Astrocyte of the cerebellum (primary cell): ENCODE measurements around the gene ZBTB20.
A peak's percentile ranks its signal among the peaks of the same experiment; 100 is the strongest.

Experiments used
- DNase-seq: peaks from one replicate; pipeline ENCODE4 v3.0.0-alpha.2; 2011; ENCODE audit warnings: low read depth
- H3K4me3 ChIP-seq: 2 replicates; pipeline ENCODE4 v1.5.1; 2011; ENCODE audit warnings: mild to moderate bottlenecking, low read depth, low read length, moderate library complexity
- CTCF ChIP-seq: IDR thresholded peaks from 2 replicates; pipeline ENCODE4 v1.5.1; 2012; ENCODE audit warnings: low read length, low read depth, moderate library complexity, mild to moderate bottlenecking; ENCODE audit errors: missing control alignments
- in situ Hi-C: cut with HindIII; loops from 2 replicates; pipeline ENCODE4 v1.10.0; 2017; ENCODE audit warnings: low sequenced_read_pairs

Gene ZBTB20

GRCh38 chr3:114307222-114307830 is 839.8 kb downstream of the ZBTB20 start:
- no peak for DNase-seq
- in situ Hi-C loops, result no loop called here
- no peak overlapping the region for H3K4me3 ChIP-seq

GRCh38 chr3:114299941-114300624 is 847.0 kb downstream of the ZBTB20 start:
- TF ChIP-seq CTCF, result no peak
- no peak overlapping the region for H3K4me3 ChIP-seq
- DNase-seq, result no peak
- in situ Hi-C loops, result no loop called here

More at GRCh38 chr3:114307222-114307830, 839.8 kb downstream of the ZBTB20 start:
- no peak for TF ChIP-seq CTCF

DNA sequence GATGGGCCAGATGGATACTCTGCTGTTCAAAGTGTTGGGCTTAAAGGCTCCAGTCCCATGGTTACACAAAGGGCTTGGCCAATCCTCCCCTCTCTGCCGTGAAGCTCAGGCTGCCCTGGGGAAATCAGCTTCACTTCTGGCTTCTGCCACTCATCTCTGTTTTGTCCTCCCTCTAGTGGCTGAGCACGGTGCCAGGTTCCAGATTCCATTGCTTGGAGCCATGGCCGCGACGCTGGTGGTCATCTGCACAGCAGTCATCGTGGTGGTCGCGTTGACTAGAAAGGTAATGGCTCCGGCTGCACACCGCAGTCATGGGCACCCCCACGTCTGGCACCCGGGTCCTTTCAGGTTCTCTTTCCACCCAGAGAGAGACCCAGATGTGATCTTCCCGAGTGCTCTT is 847.7 kb downstream of the ZBTB20 start:
- no peak overlapping the region for H3K4me3 ChIP-seq
- TF ChIP-seq CTCF, result peak; percentile 52
- in situ Hi-C loops, result no loop called here
- DNase-seq, result no peak

GRCh38 chr3:114295946-114296345 is 851.1 kb downstream of the ZBTB20 start:
- no peak overlapping the region for H3K4me3 ChIP-seq
- no peak for TF ChIP-seq CTCF
- no peak for DNase-seq
- in situ Hi-C loops, result no loop called here

DNA sequence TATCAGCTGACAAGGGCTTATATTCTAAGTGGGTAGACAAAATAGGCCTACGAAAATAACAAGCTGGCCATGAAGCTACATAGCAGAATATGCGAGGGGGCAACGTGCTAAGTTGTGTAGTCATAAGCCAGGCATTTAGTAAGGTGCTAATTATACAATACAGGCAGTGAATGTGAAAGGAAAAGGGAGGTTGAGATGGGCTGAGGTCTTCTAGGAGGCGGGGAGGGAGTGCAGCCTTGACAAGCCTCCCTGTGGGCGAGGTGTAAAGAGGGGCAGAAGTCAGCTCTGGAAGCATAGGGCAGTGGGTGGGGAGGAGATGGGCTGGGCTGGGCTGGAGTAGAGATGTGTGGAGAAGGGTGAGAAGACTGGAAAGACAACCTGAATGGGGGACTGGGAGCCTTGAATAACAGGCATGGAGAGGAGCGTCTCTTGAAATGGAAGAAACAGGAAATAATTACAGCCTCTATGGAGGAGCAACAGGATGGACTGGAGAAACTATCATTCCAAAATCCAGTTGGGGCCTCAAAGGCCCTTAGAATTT is 852.1 kb downstream of the ZBTB20 start:
- DNase-seq, result no peak
- no peak for TF ChIP-seq CTCF
- H3K4me3 ChIP-seq, result no peak overlapping the region
- in situ Hi-C loops, result no loop called here

- in situ Hi-C loops, result no loop called here
- H3K4me3 ChIP-seq, result no peak within 1 kb of the TSS
- no peak for TF ChIP-seq CTCF
- no peak for DNase-seq
These were observed 853.1 kb downstream of the ZBTB20 start, which contains the start of gene TIGIT for GRCh38 chr3:114293838-114294535. TSS of gene TIGIT (plus strand) at chr3:114294028. CDS start at chr3:114294062, 34 bp downstream.
